ENCODE results near the gene PABPC1L.

PABPC1L gene

GRCh38 chr20:44900231-44900854, 9.5 kb upstream of the PABPC1L start:
- no peak for DNase-seq (ENCODE audit: low read depth in 3 of 3, low spot score in 1 of 3)

GRCh38 chr20:44901974-44902373, 7.9 kb upstream of the PABPC1L start:
- no peak for DNase-seq (ENCODE audit: low read depth in 3 of 3, low spot score in 1 of 3)

GRCh38 chr20:44904377-44904776, 5.5 kb upstream of the PABPC1L start:
- DNase-seq (ENCODE audit: low read depth in 3 of 3, low spot score in 1 of 3): no peak

GRCh38 chr20:44908987-44909871, 631 bp upstream of the PABPC1L start:
- DNase-seq (ENCODE audit: low read depth in 3 of 3, low spot score in 1 of 3): no peak

- DNase-seq (ENCODE audit: low read depth in 3 of 3, low spot score in 1 of 3): no peak
Observed at GRCh38 chr20:44910690-44911262, 916 bp downstream of the PABPC1L start.

- peak in 2 of 3 donors; percentile 18 to 34 for DNase-seq (ENCODE audit: low read depth in 3 of 3, low spot score in 1 of 3)
Observed at GRCh38 chr20:44911264-44911921, 1.5 kb downstream of the PABPC1L start.

GRCh38 chr20:44912189-44912588, 2.3 kb downstream of the PABPC1L start:
- no peak for DNase-seq (ENCODE audit: low read depth in 3 of 3, low spot score in 1 of 3)

GRCh38 chr20:44914924-44915323, 5.1 kb downstream of the PABPC1L start:
- no peak for DNase-seq (ENCODE audit: low read depth in 3 of 3, low spot score in 1 of 3)

- no peak for DNase-seq (ENCODE audit: low read depth in 3 of 3, low spot score in 1 of 3)
Observed at GRCh38 chr20:44916586-44916985, 6.7 kb downstream of the PABPC1L start.

- no peak for DNase-seq (ENCODE audit: low read depth in 3 of 3, low spot score in 1 of 3)
Observed at GRCh38 chr20:44917399-44917798, 7.5 kb downstream of the PABPC1L start.

- no peak for DNase-seq (ENCODE audit: low read depth in 3 of 3, low spot score in 1 of 3)
Observed at GRCh38 chr20:44918342-44918741, 8.5 kb downstream of the PABPC1L start.

- no peak for DNase-seq (ENCODE audit: low read depth in 3 of 3, low spot score in 1 of 3)
Observed at GRCh38 chr20:44918761-44919160, 8.9 kb downstream of the PABPC1L start.

- DNase-seq (ENCODE audit: low read depth in 3 of 3, low spot score in 1 of 3): no peak
Observed at GRCh38 chr20:44921447-44921846, 11.6 kb downstream of the PABPC1L start.

GRCh38 chr20:44924541-44924940, 14.7 kb downstream of the PABPC1L start:
- DNase-seq (ENCODE audit: low read depth in 3 of 3, low spot score in 1 of 3): no peak

- no peak for DNase-seq (ENCODE audit: low read depth in 3 of 3, low spot score in 1 of 3)
Observed at GRCh38 chr20:44928595-44928994, 18.7 kb downstream of the PABPC1L start.

- DNase-seq (ENCODE audit: low read depth in 3 of 3, low spot score in 1 of 3): no peak
Observed at GRCh38 chr20:44930517-44931168, 20.8 kb downstream of the PABPC1L start.

GRCh38 chr20:44931911-44932310, 22.1 kb downstream of the PABPC1L start:
- no peak for DNase-seq (ENCODE audit: low read depth in 3 of 3, low spot score in 1 of 3)

GRCh38 chr20:44932916-44933315, 23.1 kb downstream of the PABPC1L start:
- DNase-seq (ENCODE audit: low read depth in 3 of 3, low spot score in 1 of 3): no peak

GRCh38 chr20:44936510-44936909, 26.6 kb downstream of the PABPC1L start:
- DNase-seq (ENCODE audit: low read depth in 3 of 3, low spot score in 1 of 3): no peak

GRCh38 chr20:44938637-44939036, 28.8 kb downstream of the PABPC1L start:
- no peak for DNase-seq (ENCODE audit: low read depth in 3 of 3, low spot score in 1 of 3)

- DNase-seq (ENCODE audit: low read depth in 3 of 3, low spot score in 1 of 3): no peak
Observed at GRCh38 chr20:44941120-44941691, 31.3 kb downstream of the PABPC1L start.

Measured in stimulated activated CD4-positive, alpha-beta T cell treated with anti-CD3 and anti-CD28 coated beads, TNF-alpha, amount 100 ng/mL, for 1 hour (primary cell).